Mesendoderm (in vitro differentiated cells): ENCODE results near the gene PALLD.
A peak's percentile ranks its signal among the peaks of the same experiment; 100 is the strongest.

Experiments
- DNase-seq: peaks from one replicate; pipeline ENCODE4 v3.0.0; 2013
- H2AK5ac ChIP-seq: 2 replicates; pipeline ENCODE4 v1.6.1; 2013; ENCODE audit warnings: low read length, inconsistent platforms
- H2BK120ac ChIP-seq: 2 replicates; pipeline ENCODE4 v1.6.1; 2013; ENCODE audit warnings: low read depth, mild to moderate bottlenecking, low read length, moderate library complexity, mixed read lengths
- H2BK15ac ChIP-seq: replicated peaks from 2 replicates; pipeline ENCODE4 v1.6.1; 2013; ENCODE audit warnings: low read depth, mild to moderate bottlenecking, moderate library complexity
- H2BK5ac ChIP-seq: 2 replicates; pipeline ENCODE4 v1.6.1; 2013; ENCODE audit warnings: low read length, inconsistent platforms
- H3K18ac ChIP-seq: 2 replicates; pipeline ENCODE4 v1.6.1; 2013; ENCODE audit warnings: mild to moderate bottlenecking, low read length, mixed read lengths
- H3K23ac ChIP-seq: one replicate; pipeline ENCODE4 v1.6.1; 2013; ENCODE audit warnings: low read length
- H3K27ac ChIP-seq: 2 replicates; pipeline ENCODE4 v1.5.1; 2013; ENCODE audit warnings: low read depth, mild to moderate bottlenecking, inconsistent platforms, low read length, moderate library complexity
- H3K27me3 ChIP-seq: 2 replicates; pipeline ENCODE4 v1.6.1; 2013; ENCODE audit warnings: low read length, control low read depth, mild to moderate bottlenecking, inconsistent platforms; ENCODE audit not compliant: insufficient read depth, poor library complexity
- H3K36me3 ChIP-seq: 2 replicates; pipeline ENCODE4 v1.6.1; 2013; ENCODE audit warnings: low read length, inconsistent platforms; ENCODE audit not compliant: control insufficient read depth, insufficient read depth
- H3K4ac ChIP-seq: one replicate; pipeline ENCODE4 v1.6.1; 2013; ENCODE audit warnings: low read depth, mild to moderate bottlenecking, low read length, moderate library complexity
- H3K4me1 ChIP-seq: 2 replicates; pipeline ENCODE4 v1.6.1; 2013; ENCODE audit warnings: low read depth, low read length, inconsistent platforms; ENCODE audit not compliant: control insufficient read depth
- H3K4me2 ChIP-seq: 2 replicates; pipeline ENCODE4 v1.6.1; 2013; ENCODE audit warnings: low read length
- H3K4me3 ChIP-seq: 2 replicates; pipeline ENCODE4 v1.5.1; 2013; ENCODE audit warnings: mild to moderate bottlenecking, low read length
- H3K56ac ChIP-seq: one replicate; pipeline ENCODE4 v1.6.1; 2013; ENCODE audit warnings: low read length
- H3K79me1 ChIP-seq: 2 replicates; pipeline ENCODE4 v1.6.1; 2013; ENCODE audit warnings: low read length, inconsistent platforms
- H3K79me2 ChIP-seq: 2 replicates; pipeline ENCODE4 v1.6.1; 2013; ENCODE audit warnings: mild to moderate bottlenecking, low read length; ENCODE audit not compliant: control insufficient read depth, insufficient read depth
- H3K9ac ChIP-seq: 2 replicates; pipeline ENCODE4 v1.6.1; 2013; ENCODE audit warnings: low read length, inconsistent platforms
- H4K5ac ChIP-seq: one replicate; pipeline ENCODE4 v1.6.1; 2013; ENCODE audit warnings: low read length
- H4K8ac ChIP-seq: one replicate; pipeline ENCODE4 v1.6.1; 2013; ENCODE audit warnings: low read depth, mild to moderate bottlenecking, control low read depth, low read length, moderate library complexity
- WGBS: extraction: QIAGEN DNeasy Blood & Tissue Kit; methylation state at CpG from one replicate; pipeline ENCODE4 v1.1.7; 2013; ENCODE audit warnings: low lambda C conversion rate, missing lambda C conversion rate; ENCODE audit not compliant: insufficient coverage; ENCODE audit errors: extremely low coverage; 5-methylcytosine and 5-hydroxymethylcytosine counted together

The PALLD gene

GRCh38 chr4:168846414-168846813 is 349.6 kb downstream of the PALLD start:
- WGBS = no CpG with 5 or more reads among the region's 4 CpGs
- Histone ChIP-seq H3K27ac (no peak overlapping the region), H3K4me1 (peaks cover 11% of the 10 kb centered on the region)

GRCh38 chr4:168847771-168848502 is 351.1 kb downstream of the PALLD start:
- no peak overlapping the region for H2BK15ac ChIP-seq
- no peaks in the 10 kb centered on the region for H3K79me2 ChIP-seq
- no peak overlapping the region for H4K8ac ChIP-seq
- no CpG with 5 or more reads among the region's 4 CpGs for WGBS
- H3K27ac ChIP-seq = no peak overlapping the region
- H3K9ac ChIP-seq = no peak overlapping the region
- H3K56ac ChIP-seq = peak overlapping the region; percentile 50
- no peak overlapping the region for H4K5ac ChIP-seq
- H2BK120ac ChIP-seq = no peak overlapping the region
- no peaks in the 10 kb centered on the region for H3K79me1 ChIP-seq
- no peak for DNase-seq
- H2AK5ac ChIP-seq = no peak overlapping the region
- H3K23ac ChIP-seq = no peak overlapping the region
- H3K4me1 ChIP-seq = peaks cover 11% of the 10 kb centered on the region
- H2BK5ac ChIP-seq = peak overlapping the region; percentile 25
- no peaks in the 10 kb centered on the region for H3K36me3 ChIP-seq
- H3K4me2 ChIP-seq = no peak overlapping the region
- H3K27me3 ChIP-seq = no peaks in the 10 kb centered on the region
- H3K18ac ChIP-seq = peak overlapping the region; percentile 19
- no peak overlapping the region for H3K4me3 ChIP-seq
- H3K4ac ChIP-seq = peak overlapping the region; percentile 16

More at GRCh38 chr4:168846414-168846813, 349.6 kb downstream of the PALLD start:
- H4K8ac ChIP-seq = no peak overlapping the region
- no peak overlapping the region for H4K5ac ChIP-seq
- H3K79me1 ChIP-seq = no peaks in the 10 kb centered on the region
- H3K56ac ChIP-seq = no peak overlapping the region
- no peak overlapping the region for H3K9ac ChIP-seq
- H2AK5ac ChIP-seq = no peak overlapping the region
- H3K4me3 ChIP-seq = no peak overlapping the region
- no peak overlapping the region for H2BK120ac ChIP-seq
- no peak overlapping the region for H3K4ac ChIP-seq
- no peak overlapping the region for H2BK5ac ChIP-seq
- H3K27me3 ChIP-seq = no peaks in the 10 kb centered on the region
- DNase-seq = peak; percentile 75
- no peak overlapping the region for H2BK15ac ChIP-seq
- H3K23ac ChIP-seq = no peak overlapping the region
- H3K79me2 ChIP-seq = no peaks in the 10 kb centered on the region
- no peak overlapping the region for H3K18ac ChIP-seq
- no peak overlapping the region for H3K4me2 ChIP-seq
- no peaks in the 10 kb centered on the region for H3K36me3 ChIP-seq

DNA sequence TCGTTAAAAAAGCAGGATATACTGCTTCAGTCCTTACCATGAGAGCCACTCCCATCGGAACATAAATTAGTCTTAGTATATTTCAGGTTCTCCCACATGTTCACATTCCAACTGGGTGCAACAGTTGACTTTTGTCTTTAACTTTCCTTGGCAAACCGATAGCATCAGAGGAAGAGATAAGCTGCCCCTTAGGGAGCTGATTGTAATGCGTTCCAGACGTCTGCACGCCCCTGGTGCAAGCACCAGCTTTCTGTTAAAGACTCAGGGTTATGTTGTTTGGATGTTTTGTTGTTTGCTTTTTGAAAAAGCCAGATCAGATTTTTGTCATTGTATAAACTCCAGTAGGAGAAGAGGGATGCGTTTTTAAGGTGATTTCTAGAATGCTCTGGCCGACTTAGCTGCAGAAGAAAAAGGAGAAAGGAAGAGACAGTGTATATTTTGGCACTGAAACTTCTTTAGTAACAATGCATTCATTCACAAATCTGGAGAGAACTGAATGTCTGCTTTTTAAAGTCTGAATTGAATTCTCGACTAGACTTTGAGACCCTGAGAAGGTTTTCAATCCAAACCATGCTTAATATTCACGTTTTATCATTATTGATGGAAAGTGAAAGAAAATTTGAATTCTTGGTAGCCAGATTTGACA is 352.3 kb downstream of the PALLD start:
- no peak overlapping the region for H3K56ac ChIP-seq
- H2BK5ac ChIP-seq = no peak overlapping the region
- no peak overlapping the region for H3K4me3 ChIP-seq
- DNase-seq = peak; percentile 84
- H4K5ac ChIP-seq = no peak overlapping the region
- no CpG with 5 or more reads among the region's 10 CpGs for WGBS
- H3K4me2 ChIP-seq = no peak overlapping the region
- no peak overlapping the region for H3K23ac ChIP-seq
- no peaks in the 10 kb centered on the region for H3K36me3 ChIP-seq
- H3K4ac ChIP-seq = no peak overlapping the region
- H3K27me3 ChIP-seq = no peaks in the 10 kb centered on the region
- no peak overlapping the region for H3K18ac ChIP-seq
- no peak overlapping the region for H2AK5ac ChIP-seq
- no peak overlapping the region for H4K8ac ChIP-seq
- H3K79me2 ChIP-seq = no peaks in the 10 kb centered on the region
- peak overlapping the region; percentile 36 for H2BK15ac ChIP-seq
- no peak overlapping the region for H2BK120ac ChIP-seq
- no peak overlapping the region for H3K27ac ChIP-seq
- peaks cover 11% of the 10 kb centered on the region for H3K4me1 ChIP-seq
- no peak overlapping the region for H3K9ac ChIP-seq
- no peaks in the 10 kb centered on the region for H3K79me1 ChIP-seq

GRCh38 chr4:168849997-168850396 is 353.1 kb downstream of the PALLD start:
- H3K27ac ChIP-seq = no peak overlapping the region
- no CpG with 5 or more reads among the region's 3 CpGs for WGBS

DNA sequence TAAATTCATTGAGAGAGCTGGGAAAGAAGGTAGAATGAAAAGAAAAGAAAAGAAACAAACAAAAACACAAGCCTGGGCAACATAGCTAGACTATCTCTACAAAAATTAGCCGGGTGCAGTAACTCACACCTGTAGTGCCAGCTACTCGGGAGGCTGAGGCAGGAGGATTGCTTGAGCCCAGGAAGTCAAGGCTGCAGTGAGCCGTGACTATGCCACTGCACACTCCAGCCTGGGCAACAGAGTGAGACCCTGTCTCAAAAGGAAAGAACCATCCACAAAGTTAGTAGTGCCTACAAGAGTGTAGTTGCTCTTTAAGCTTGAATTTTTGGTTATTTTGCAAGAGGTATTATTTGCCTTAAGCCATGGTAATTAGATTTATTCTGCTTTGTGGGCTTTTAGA is 355.5 kb downstream of the PALLD start:
- Histone ChIP-seq H3K4me1 (peaks cover 5% of the 10 kb centered on the region), H4K8ac (no peak overlapping the region), H3K79me1 (no peaks in the 10 kb centered on the region), H3K4ac (no peak overlapping the region), H3K36me3 (no peaks in the 10 kb centered on the region), H3K27ac (no peak overlapping the region), H3K4me2 (no peak overlapping the region), H2BK5ac (no peak overlapping the region), H3K27me3 (no peaks in the 10 kb centered on the region), H3K18ac (no peak overlapping the region), H3K56ac (no peak overlapping the region), H2BK15ac (no peak overlapping the region), H3K79me2 (no peaks in the 10 kb centered on the region), H4K5ac (no peak overlapping the region), H3K9ac (no peak overlapping the region), H3K23ac (no peak overlapping the region), H3K4me3 (no peak overlapping the region), H2BK120ac (no peak overlapping the region), H2AK5ac (no peak overlapping the region)
- DNase-seq = no peak
- no CpG with 5 or more reads among the region's 3 CpGs for WGBS

More at GRCh38 chr4:168849997-168850396, 353.1 kb downstream of the PALLD start:
- H3K4me2 ChIP-seq = no peak overlapping the region
- no peaks in the 10 kb centered on the region for H3K36me3 ChIP-seq
- no peak overlapping the region for H4K5ac ChIP-seq
- no peaks in the 10 kb centered on the region for H3K27me3 ChIP-seq
- H2BK5ac ChIP-seq = no peak overlapping the region
- H3K4me1 ChIP-seq = peaks cover 11% of the 10 kb centered on the region
- no peak overlapping the region for H3K9ac ChIP-seq
- H4K8ac ChIP-seq = no peak overlapping the region
- H2AK5ac ChIP-seq = no peak overlapping the region
- H3K18ac ChIP-seq = no peak overlapping the region
- no peak overlapping the region for H2BK15ac ChIP-seq
- peak; percentile 40 for DNase-seq
- no peak overlapping the region for H3K23ac ChIP-seq
- H3K4me3 ChIP-seq = no peak overlapping the region
- H3K79me2 ChIP-seq = no peaks in the 10 kb centered on the region
- H3K56ac ChIP-seq = no peak overlapping the region
- H3K4ac ChIP-seq = no peak overlapping the region
- H2BK120ac ChIP-seq = no peak overlapping the region
- H3K79me1 ChIP-seq = no peaks in the 10 kb centered on the region
